Measurements from ENCODE around the gene ARHGAP33. TPM values are rescaled to one million over a fixed set of nuclear protein-coding genes. Genes with fewer than 3 reads are reported as not detected.
"Not testable (repeated sequence)": the region's sequence is repeated elsewhere in the genome, so short reads cannot be mapped to it uniquely, and the experiment has no call there.

ARHGAP33 gene
- total and polyA plus RNA-seq, 4 experiments from 2014 or later: 0.29 to 19.4 (median 15.8) TPM; not detected in 1

DNA sequence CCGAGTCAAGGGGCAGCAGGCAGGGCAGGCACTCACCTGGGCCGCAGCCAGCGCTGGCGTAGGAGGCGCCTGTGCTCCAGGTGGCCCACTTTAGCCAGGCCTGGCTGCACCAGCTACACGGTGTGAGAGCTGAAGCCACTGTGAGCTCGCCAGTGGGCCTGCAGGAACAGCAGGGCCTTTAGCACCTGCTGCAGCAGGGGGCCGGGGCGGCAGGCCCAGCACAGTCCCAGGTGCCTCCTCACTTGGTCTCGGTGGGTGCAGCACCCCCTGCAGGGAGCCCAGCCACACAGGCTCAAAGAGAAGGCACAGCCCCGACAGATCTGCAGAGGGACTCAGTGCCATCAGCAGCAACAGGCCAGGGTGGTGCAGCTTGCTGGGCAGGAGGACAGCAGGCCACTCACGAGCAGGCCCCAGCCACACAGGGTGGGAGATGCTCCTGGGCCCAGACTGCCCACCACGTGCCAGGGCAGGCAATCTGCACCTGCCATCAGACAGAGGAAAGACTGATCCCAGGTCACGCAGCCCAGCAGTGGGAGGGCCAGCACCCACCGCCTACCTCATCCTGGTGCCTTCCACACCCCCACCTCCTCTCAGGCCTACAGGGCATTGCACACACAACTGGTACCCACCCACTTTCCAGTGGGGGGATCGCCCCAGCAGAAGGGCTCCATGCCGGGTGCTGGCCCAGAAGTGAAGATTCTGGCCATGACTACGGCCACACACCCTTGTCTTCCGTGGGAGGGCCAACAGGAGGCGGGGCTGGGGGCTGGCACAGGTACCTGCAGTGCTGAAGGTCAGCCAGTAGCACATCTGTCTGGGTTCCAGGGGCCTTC is 15.8 kb downstream of the ARHGAP33 start:
- no peaks in the 10 kb centered on the region for H3K4me1 Mint-ChIP-seq
- peaks cover 8 to 9% of the 10 kb centered on the region in 2 donors for H3K27me3 Mint-ChIP-seq
- H3K27ac Mint-ChIP-seq: no peak overlapping the region
- CTCF ChIA-PET (ENCODE audit: partially characterized antibody): interaction anchor here (0.6 kb wide), 1 partner anchor 156 kb away, joined by 3 read pairs; no protein-coding TSS in a partner anchor
- Histone ChIP-seq H3K9me3 (ENCODE audit: control insufficient read depth in 1 of 2, low read length in 2 of 2) (no peaks in the 10 kb centered on the region), H3K27me3 (ENCODE audit: insufficient read depth, low read length) (no peaks in the 10 kb centered on the region), H3K27ac (ENCODE audit: low read depth, low read length) (no peak overlapping the region), H3K4me1 (ENCODE audit: insufficient read depth, low read length) (no peaks in the 10 kb centered on the region), H3K36me3 (ENCODE audit: insufficient read depth, low read length) (no peaks in the 10 kb centered on the region), H3K4me3 (ENCODE audit: low read length in 2 of 2) (no peak overlapping the region)
- peaks cover 0 to under 1% (median 0%) of the 10 kb centered on the region in 8 donors for H3K9me3 Mint-ChIP-seq
- peak in 1 of 5 donors; percentile 9 for DNase-seq
- no peak overlapping the region for H3K4me3 Mint-ChIP-seq
- intact Hi-C loops (cut with micrococcal nuclease): no loop called here
- POLR2A ChIA-PET (ENCODE audit: partially characterized antibody): interaction anchor here (1.2 kb wide), 1 partner anchor 97 kb away, joined by 3 read pairs; no protein-coding TSS in a partner anchor
- H3K36me3 Mint-ChIP-seq: no peaks in the 10 kb centered on the region

DNA sequence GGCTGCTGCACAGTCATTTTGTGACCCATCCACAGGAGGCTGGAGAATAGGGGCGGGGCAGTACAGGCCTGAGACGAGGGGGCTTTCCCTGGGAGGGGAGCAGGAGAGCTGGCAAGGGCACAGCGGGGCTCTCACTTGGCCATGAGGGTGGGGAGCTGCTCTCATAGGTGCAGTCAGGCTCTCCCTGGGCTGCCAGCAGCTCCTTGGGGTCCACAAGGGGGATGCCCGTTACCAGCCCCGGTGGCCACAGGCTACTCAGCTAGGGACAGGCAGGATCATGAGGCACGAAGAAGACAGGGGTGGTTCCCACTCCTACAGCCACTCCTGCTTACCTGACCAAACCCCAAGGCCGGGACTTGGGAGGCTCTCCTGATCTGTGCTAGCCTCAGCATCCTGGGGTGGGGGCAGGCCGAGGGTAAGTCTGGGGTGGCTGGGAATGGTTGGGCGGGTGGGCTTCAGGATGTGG is 16.5 kb downstream of the ARHGAP33 start:
- Histone ChIP-seq H3K4me3 (ENCODE audit: low read length in 2 of 2) (no peak overlapping the region), H3K9me3 (ENCODE audit: control insufficient read depth in 1 of 2, low read length in 2 of 2) (no peaks in the 10 kb centered on the region), H3K27me3 (ENCODE audit: insufficient read depth, low read length) (no peaks in the 10 kb centered on the region), H3K4me1 (ENCODE audit: insufficient read depth, low read length) (no peaks in the 10 kb centered on the region), H3K27ac (ENCODE audit: low read depth, low read length) (no peak overlapping the region), H3K36me3 (ENCODE audit: insufficient read depth, low read length) (no peaks in the 10 kb centered on the region)
- H3K27me3 Mint-ChIP-seq: peaks cover 13 to 15% of the 10 kb centered on the region in 2 donors
- CTCF ChIA-PET (ENCODE audit: partially characterized antibody): no interaction called here
- H3K27ac Mint-ChIP-seq: no peak overlapping the region
- DNase-seq: no peak
- peaks cover 0 to 3% (median 0%) of the 10 kb centered on the region in 8 donors for H3K9me3 Mint-ChIP-seq
- intact Hi-C loops (cut with micrococcal nuclease): no loop called here
- H3K36me3 Mint-ChIP-seq: no peaks in the 10 kb centered on the region
- POLR2A ChIA-PET (ENCODE audit: partially characterized antibody): interaction anchor here (1.2 kb wide), 1 partner anchor 98 kb away, joined by 3 read pairs; no protein-coding TSS in a partner anchor
- no peak overlapping the region for H3K4me3 Mint-ChIP-seq
- peaks cover 0 to 6% (median 0%) of the 10 kb centered on the region in 4 donors for H3K4me1 Mint-ChIP-seq

DNA sequence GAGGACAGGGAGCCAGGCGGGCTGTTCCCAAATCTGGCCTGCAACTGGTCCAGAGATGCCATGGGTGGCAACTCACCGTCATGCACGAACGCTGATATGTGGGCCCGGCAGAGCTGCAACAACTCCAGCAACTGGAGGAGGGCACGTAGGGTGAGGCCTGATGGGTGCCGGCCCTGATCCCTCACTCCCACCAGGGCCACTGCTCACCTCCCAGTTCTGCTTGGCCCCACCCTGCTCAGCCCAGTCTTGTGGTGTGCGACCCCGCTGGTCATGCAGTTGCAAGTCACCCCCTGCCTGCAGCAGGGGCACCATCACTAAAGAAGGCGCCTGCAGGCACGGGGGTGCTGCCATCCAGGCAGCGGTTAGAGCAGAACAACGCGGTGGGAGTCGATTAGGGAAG is 16.9 kb downstream of the ARHGAP33 start:
- Mint-ChIP-seq H3K9me3 (peaks cover 0 to 3% (median 0%) of the 10 kb centered on the region in 8 donors), H3K4me1 (peaks cover 0 to 11% (median 2%) of the 10 kb centered on the region in 4 donors), H3K4me3 (no peak overlapping the region), H3K27ac (no peak overlapping the region), H3K36me3 (no peaks in the 10 kb centered on the region), H3K27me3 (peaks cover 17 to 19% of the 10 kb centered on the region in 2 donors)
- no peak for DNase-seq
- intact Hi-C loops (cut with micrococcal nuclease): no loop called here
- POLR2A ChIA-PET (ENCODE audit: partially characterized antibody): no interaction called here
- Histone ChIP-seq H3K27me3 (ENCODE audit: insufficient read depth, low read length) (no peaks in the 10 kb centered on the region), H3K4me3 (ENCODE audit: low read length in 2 of 2) (no peak overlapping the region), H3K27ac (ENCODE audit: low read depth, low read length) (no peak overlapping the region), H3K36me3 (ENCODE audit: insufficient read depth, low read length) (no peaks in the 10 kb centered on the region), H3K9me3 (ENCODE audit: control insufficient read depth in 1 of 2, low read length in 2 of 2) (no peaks in the 10 kb centered on the region), H3K4me1 (ENCODE audit: insufficient read depth, low read length) (no peaks in the 10 kb centered on the region)
- CTCF ChIA-PET (ENCODE audit: partially characterized antibody): no interaction called here

DNA sequence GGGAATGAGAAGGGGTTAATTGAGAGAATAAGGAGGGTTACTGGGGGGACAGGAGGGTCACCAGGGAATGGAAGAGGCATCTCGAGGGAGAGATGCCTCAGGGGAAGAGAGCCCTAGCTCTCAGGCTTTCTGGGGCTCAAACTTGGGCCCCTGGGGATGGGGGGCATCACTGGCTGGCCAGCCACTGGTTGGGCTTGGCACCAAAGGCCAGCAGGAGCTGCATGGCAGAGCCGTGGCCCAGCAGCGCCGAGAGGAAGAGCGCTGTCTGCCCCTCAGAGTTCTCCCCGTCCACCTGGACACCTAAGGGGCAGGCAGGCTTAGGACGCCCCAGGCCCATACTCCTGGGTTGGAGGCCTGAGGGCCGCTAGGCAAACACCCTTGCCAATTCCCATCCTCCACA is 17.5 kb downstream of the ARHGAP33 start:
- no peaks in the 10 kb centered on the region for H3K36me3 Mint-ChIP-seq
- CTCF ChIA-PET (ENCODE audit: partially characterized antibody): no interaction called here
- intact Hi-C loops (cut with micrococcal nuclease): no loop called here

DNA sequence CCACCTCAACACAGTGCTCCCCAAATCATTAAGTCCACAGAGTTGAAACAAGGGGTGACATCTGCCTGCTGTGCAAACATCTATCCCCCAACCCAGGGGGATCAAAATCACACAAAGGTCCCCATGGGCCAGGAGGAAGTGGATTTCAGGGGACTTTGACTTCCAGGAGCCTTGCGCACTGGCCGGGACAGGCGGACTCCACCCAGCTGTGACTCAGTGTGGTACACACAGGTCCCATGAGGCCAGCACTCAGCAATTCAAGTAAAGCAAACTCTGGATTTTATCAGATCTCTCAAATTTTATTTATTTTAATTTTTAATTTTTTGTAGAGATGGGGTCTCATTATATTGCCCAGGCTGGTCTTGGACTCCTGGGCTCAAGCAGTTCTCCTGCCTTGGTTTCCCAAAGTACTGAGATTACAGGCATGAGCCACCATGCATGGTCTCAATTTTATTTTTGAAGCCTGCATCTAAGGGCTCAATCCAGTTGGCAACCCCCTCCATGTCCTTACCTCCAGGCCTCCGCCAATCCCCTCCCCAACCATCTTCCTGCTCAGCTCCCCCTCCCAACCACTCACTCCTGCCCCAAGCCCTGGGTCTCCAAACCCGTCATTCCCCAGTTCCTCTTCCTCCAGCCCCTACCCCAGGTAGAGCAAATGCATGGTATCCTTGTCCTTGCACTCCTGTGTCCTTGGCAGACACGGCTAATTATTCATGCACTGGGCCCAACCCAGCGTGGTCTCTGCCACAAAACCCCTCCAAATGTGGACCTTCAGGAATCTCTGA is 18.2 kb downstream of the ARHGAP33 start:
- H3K4me1 Mint-ChIP-seq: peaks cover 0 to 13% (median 2%) of the 10 kb centered on the region in 4 donors
- peaks cover 17 to 22% of the 10 kb centered on the region in 2 donors for H3K27me3 Mint-ChIP-seq
- no peak for DNase-seq
- H3K4me3 ChIP-seq (ENCODE audit: low read length in 2 of 2): no peak overlapping the region
- CTCF ChIA-PET (ENCODE audit: partially characterized antibody): no interaction called here
- POLR2A ChIA-PET (ENCODE audit: partially characterized antibody): no interaction called here
- no peak overlapping the region for H3K4me3 Mint-ChIP-seq
- no peaks in the 10 kb centered on the region for H3K36me3 Mint-ChIP-seq
- H3K36me3 ChIP-seq (ENCODE audit: insufficient read depth, low read length): no peaks in the 10 kb centered on the region
- no peak overlapping the region for H3K27ac ChIP-seq (ENCODE audit: low read depth, low read length)
- no peak overlapping the region for H3K27ac Mint-ChIP-seq
- no peaks in the 10 kb centered on the region for H3K4me1 ChIP-seq (ENCODE audit: insufficient read depth, low read length)
- peaks cover 0 to 3% (median 0%) of the 10 kb centered on the region in 8 donors for H3K9me3 Mint-ChIP-seq
- H3K9me3 ChIP-seq (ENCODE audit: control insufficient read depth in 1 of 2, low read length in 2 of 2): no peaks in the 10 kb centered on the region
- intact Hi-C loops (cut with micrococcal nuclease): no loop called here
- no peaks in the 10 kb centered on the region for H3K27me3 ChIP-seq (ENCODE audit: insufficient read depth, low read length)

More for the DNA sequence above, 17.5 kb downstream of the ARHGAP33 start:
- Mint-ChIP-seq H3K4me3 (no peak overlapping the region), H3K27me3 (peaks cover 17 to 20% of the 10 kb centered on the region in 2 donors), H3K27ac (no peak overlapping the region), H3K4me1 (peaks cover 0 to 13% (median 2%) of the 10 kb centered on the region in 4 donors), H3K9me3 (peaks cover 0 to 3% (median 0%) of the 10 kb centered on the region in 8 donors)
- no peak for DNase-seq
- Histone ChIP-seq H3K27ac (ENCODE audit: low read depth, low read length) (no peak overlapping the region), H3K4me3 (ENCODE audit: low read length in 2 of 2) (no peak overlapping the region), H3K4me1 (ENCODE audit: insufficient read depth, low read length) (no peaks in the 10 kb centered on the region), H3K27me3 (ENCODE audit: insufficient read depth, low read length) (no peaks in the 10 kb centered on the region), H3K9me3 (ENCODE audit: control insufficient read depth in 1 of 2, low read length in 2 of 2) (no peaks in the 10 kb centered on the region), H3K36me3 (ENCODE audit: insufficient read depth, low read length) (no peaks in the 10 kb centered on the region)
- POLR2A ChIA-PET (ENCODE audit: partially characterized antibody): no interaction called here

DNA sequence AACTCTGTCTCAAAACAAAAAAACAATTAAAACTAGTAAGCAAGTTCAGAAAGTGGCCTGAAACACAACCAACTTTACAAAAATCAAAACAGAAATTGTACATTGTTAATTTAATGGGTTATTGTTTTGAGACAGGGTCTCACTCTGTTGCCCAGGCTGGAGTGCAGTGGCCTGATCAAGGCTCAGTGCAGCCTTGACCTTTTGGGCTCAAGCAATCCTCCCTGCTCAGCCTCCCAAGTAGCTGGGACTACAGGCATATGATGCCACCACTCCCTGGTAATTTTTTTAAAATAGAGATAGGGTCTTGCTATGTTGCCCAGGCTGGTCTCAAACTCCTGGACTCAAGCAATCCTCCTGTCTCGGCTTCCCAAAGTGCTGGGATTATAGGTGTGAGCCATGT is 20.2 kb downstream of the ARHGAP33 start:
- H3K9me3 Mint-ChIP-seq; POLR2A ChIA-PET (ENCODE audit: partially characterized antibody): not testable (repeated sequence)
- peaks cover 0 to 13% (median 2%) of the 10 kb centered on the region in 4 donors for H3K4me1 Mint-ChIP-seq

More for the DNA sequence above, 20.2 kb downstream of the ARHGAP33 start:
- CTCF ChIA-PET (ENCODE audit: partially characterized antibody); H3K27ac ChIP-seq (ENCODE audit: low read depth, low read length); DNase-seq; intact Hi-C loops (cut with micrococcal nuclease); H3K9me3 ChIP-seq (ENCODE audit: control insufficient read depth in 1 of 2, low read length in 2 of 2); H3K4me3 ChIP-seq (ENCODE audit: low read length in 2 of 2); H3K36me3 Mint-ChIP-seq; H3K27ac Mint-ChIP-seq; H3K4me1 ChIP-seq (ENCODE audit: insufficient read depth, low read length); H3K4me3 Mint-ChIP-seq; H3K36me3 ChIP-seq (ENCODE audit: insufficient read depth, low read length); H3K27me3 ChIP-seq (ENCODE audit: insufficient read depth, low read length): not testable (repeated sequence)
- peaks cover 19 to 24% of the 10 kb centered on the region in 2 donors for H3K27me3 Mint-ChIP-seq
